Smooth muscle cell (in vitro differentiated cells): Measurements from ENCODE around the gene SH2D4B. TPM values are rescaled to one million over a fixed set of nuclear protein-coding genes. Genes with fewer than 3 reads are reported as not detected.

Experiments used
- DNase-seq: peaks from one replicate; lab custom pipeline; 2025; ENCODE audit not compliant: unreplicated experiment; lab: John Stamatoyannopoulos, UW
- H2AFZ ChIP-seq: fragments of 200-600 bp; sonication (generic); 2 replicates; pipeline ENCODE4 v1.6.0; 2016; ENCODE audit warnings: antibody characterized with exemption, low read depth, mild to moderate bottlenecking
- H3F3A ChIP-seq: fragments of 200-600 bp; sonication (generic); 2 replicates; pipeline ENCODE4 v1.6.0; 2017; ENCODE audit warnings: antibody characterized with exemption, low read depth
- H3K27ac ChIP-seq: fragments of 200-600 bp; sonication (generic); 2 replicates; pipeline ENCODE4 v1.5.1; 2016; ENCODE audit warnings: low read depth, mild to moderate bottlenecking
- H3K27me3 ChIP-seq: fragments of 200-600 bp; sonication (generic); 2 replicates; pipeline ENCODE4 v1.6.1; 2016; ENCODE audit warnings: low read depth, mild to moderate bottlenecking
- H3K36me3 ChIP-seq: fragments of 200-600 bp; sonication (generic); 2 replicates; pipeline ENCODE4 v1.5.1; 2016; ENCODE audit warnings: low read depth
- H3K4me1 ChIP-seq: fragments of 200-600 bp; sonication (generic); 2 replicates; pipeline ENCODE4 v1.5.1; 2016; ENCODE audit warnings: low read depth
- H3K4me2 ChIP-seq: fragments of 200-600 bp; sonication (generic); 2 replicates; pipeline ENCODE4 v1.6.0; 2016; ENCODE audit warnings: mild to moderate bottlenecking
- H3K4me3 ChIP-seq: fragments of 200-600 bp; sonication (generic); 2 replicates; pipeline ENCODE4 v1.5.1; 2016; ENCODE audit warnings: mild to moderate bottlenecking
- H3K79me2 ChIP-seq: fragments of 200-600 bp; sonication (generic); 2 replicates; pipeline ENCODE4 v1.6.0; 2016; ENCODE audit warnings: low read depth, mild to moderate bottlenecking
- H3K9ac ChIP-seq: fragments of 200-600 bp; sonication (generic); 2 replicates; pipeline ENCODE4 v1.6.0; 2016; ENCODE audit warnings: low read depth
- H3K9me3 ChIP-seq: fragments of 200-600 bp; sonication (generic); replicated peaks from 2 replicates; pipeline ENCODE4 v1.5.1; 2016; ENCODE audit warnings: low read depth
- H4K20me1 ChIP-seq: fragments of 200-600 bp; sonication (generic); 2 replicates; pipeline ENCODE4 v1.6.0; 2016; ENCODE audit warnings: low read depth
- WGBS: methylation state at CpG from one replicate; pipeline ENCODE4 v1.1.7; 2016; ENCODE audit warnings: low lambda C conversion rate; 5-methylcytosine and 5-hydroxymethylcytosine counted together
- polyA plus RNA-seq: library from polyadenylated mRNA; unstranded; fragments of >200 nt; fragmentation: Nextera tagmentation; extraction: Ambion mirVana; gene quantifications from 2 replicates; pipeline ENCODE4 v1.2.1, GENCODE V29; 2016
- total RNA-seq: library from RNA; depleted of rRNA; stranded (reverse); fragments of >200 nt; gene quantifications from 2 replicates; pipeline ENCODE4 v1.2.3, GENCODE V29; 2014
- TF ChIP-seq, protein P1 (sequence below): fragments of 200-600 bp; sonication (generic); IDR thresholded peaks from 2 replicates; pipeline ENCODE4 v1.5.1; 2017; ENCODE audit warnings: borderline replicate concordance, mild to moderate bottlenecking, antibody characterized with exemption; ENCODE audit not compliant: insufficient read depth, poor library complexity, severe bottlenecking

The SH2D4B gene
- total and polyA plus RNA-seq, 2 experiments from 2014 or later = 0.13 TPM; not detected in 1

DNA sequence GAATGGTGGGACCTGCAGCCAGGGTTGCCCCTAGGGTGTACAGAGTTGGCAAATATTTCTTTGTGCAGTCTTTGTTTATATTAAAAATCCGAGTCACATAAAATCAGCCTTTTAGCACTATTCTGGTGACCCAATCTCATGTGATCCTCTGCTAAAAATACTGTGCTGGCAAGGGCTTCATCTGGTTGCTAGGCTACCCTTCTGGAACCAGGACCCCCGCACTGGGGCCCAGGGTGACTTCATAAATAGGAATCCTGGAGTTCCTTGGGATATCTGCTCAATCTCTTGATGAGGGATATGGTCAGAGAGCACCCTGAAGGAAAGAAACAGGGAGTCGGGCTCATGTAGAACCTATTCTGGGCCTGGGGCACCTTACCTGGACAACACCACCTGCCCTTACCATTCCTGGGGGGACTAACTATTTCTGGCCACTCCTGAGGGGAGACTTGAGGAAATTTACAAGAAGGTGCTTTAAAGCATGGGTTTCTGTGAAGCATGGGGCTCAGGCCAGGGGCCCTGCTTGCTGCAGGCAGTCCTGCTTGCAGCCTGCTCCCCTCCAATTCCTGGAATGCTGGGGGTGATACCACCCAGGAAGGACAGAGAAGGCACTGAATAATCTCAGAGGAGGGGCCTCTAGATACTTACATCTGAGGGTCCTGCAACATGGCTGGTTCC lies 44.7 kb downstream of the SH2D4B start:
- Histone ChIP-seq H4K20me1 (no peaks in the 10 kb centered on the region), H3K9ac (no peak overlapping the region), H3K27ac (peak overlapping the region; percentile 42), H2AFZ (no peak overlapping the region), H3K4me3 (no peak overlapping the region), H3K36me3 (no peaks in the 10 kb centered on the region), H3K27me3 (no peaks in the 10 kb centered on the region), H3K4me2 (no peak overlapping the region), H3K4me1 (no peaks in the 10 kb centered on the region), H3K9me3 (no peaks in the 10 kb centered on the region), H3K79me2 (no peaks in the 10 kb centered on the region), H3F3A (no peaks in the 10 kb centered on the region)
- TF ChIP-seq, protein P1, sequence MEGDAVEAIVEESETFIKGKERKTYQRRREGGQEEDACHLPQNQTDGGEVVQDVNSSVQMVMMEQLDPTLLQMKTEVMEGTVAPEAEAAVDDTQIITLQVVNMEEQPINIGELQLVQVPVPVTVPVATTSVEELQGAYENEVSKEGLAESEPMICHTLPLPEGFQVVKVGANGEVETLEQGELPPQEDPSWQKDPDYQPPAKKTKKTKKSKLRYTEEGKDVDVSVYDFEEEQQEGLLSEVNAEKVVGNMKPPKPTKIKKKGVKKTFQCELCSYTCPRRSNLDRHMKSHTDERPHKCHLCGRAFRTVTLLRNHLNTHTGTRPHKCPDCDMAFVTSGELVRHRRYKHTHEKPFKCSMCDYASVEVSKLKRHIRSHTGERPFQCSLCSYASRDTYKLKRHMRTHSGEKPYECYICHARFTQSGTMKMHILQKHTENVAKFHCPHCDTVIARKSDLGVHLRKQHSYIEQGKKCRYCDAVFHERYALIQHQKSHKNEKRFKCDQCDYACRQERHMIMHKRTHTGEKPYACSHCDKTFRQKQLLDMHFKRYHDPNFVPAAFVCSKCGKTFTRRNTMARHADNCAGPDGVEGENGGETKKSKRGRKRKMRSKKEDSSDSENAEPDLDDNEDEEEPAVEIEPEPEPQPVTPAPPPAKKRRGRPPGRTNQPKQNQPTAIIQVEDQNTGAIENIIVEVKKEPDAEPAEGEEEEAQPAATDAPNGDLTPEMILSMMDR = no peak
- DNase-seq = no peak
- 55% methylated on average over 3 of the region's 3 CpGs for WGBS

DNA sequence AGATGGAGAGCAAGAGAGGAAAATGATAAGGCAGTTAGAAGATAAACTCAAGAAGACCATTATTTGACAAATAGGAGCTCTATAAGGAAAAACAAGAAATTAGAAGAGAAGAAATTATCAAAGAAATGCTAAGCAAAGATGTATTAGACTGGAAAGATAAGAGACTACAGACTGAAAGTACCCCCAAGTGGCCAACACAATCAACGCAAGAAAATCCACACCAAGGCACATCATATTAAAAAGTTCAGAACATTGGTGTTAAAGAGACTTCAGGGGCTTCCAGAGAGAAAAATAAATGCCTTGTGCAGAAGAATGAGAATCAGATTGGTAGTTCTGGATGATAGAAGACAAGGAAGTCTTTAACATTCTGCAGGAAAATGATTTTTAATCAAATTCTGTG lies 46.0 kb downstream of the SH2D4B start:
- no peaks in the 10 kb centered on the region for H3K4me1 ChIP-seq
- no peak overlapping the region for H3K4me3 ChIP-seq
- H3K79me2 ChIP-seq = no peaks in the 10 kb centered on the region
- no peak overlapping the region for H3K4me2 ChIP-seq
- no peak overlapping the region for H3K9ac ChIP-seq
- H2AFZ ChIP-seq = no peak overlapping the region
- H3K36me3 ChIP-seq = no peaks in the 10 kb centered on the region
- no peaks in the 10 kb centered on the region for H4K20me1 ChIP-seq
- TF ChIP-seq, protein P1 = no peak
- no peak for DNase-seq
- no peaks in the 10 kb centered on the region for H3K9me3 ChIP-seq
- H3K27me3 ChIP-seq = no peaks in the 10 kb centered on the region
- no peak overlapping the region for H3K27ac ChIP-seq
- 91% methylated on average over 1 of the region's 1 CpG for WGBS
- no peaks in the 10 kb centered on the region for H3F3A ChIP-seq

DNA sequence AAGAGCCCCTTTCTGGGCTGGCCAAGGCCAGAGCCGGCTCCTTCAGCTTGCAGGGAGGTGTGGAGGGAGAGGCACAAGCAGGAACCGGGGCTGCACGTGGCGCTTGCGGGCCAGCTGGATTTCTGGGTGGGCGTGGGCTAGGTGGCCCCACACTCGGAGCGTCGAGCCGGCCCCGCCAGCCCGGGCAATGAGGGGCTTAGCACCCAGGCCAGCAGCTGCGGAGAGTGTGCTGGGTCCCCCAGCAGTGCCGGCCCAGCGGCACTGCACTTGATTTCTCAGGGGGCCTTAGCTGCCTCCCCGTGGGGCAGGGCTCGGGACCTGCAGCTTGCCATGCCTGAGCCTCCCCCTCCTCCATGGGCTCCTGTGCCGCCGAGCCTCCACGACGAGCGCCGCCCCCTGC lies 48.1 kb downstream of the SH2D4B start:
- no peaks in the 10 kb centered on the region for H3K9me3 ChIP-seq
- H3F3A ChIP-seq = no peaks in the 10 kb centered on the region
- no peak overlapping the region for H3K27ac ChIP-seq
- H4K20me1 ChIP-seq = no peaks in the 10 kb centered on the region
- TF ChIP-seq, protein P1 = no peak
- 95% methylated on average over 23 of the region's 23 CpGs for WGBS
- H2AFZ ChIP-seq = no peak overlapping the region
- H3K27me3 ChIP-seq = no peaks in the 10 kb centered on the region
- H3K4me1 ChIP-seq = no peaks in the 10 kb centered on the region
- H3K9ac ChIP-seq = no peak overlapping the region
- no peaks in the 10 kb centered on the region for H3K36me3 ChIP-seq
- H3K4me2 ChIP-seq = no peak overlapping the region
- no peak for DNase-seq
- no peaks in the 10 kb centered on the region for H3K79me2 ChIP-seq
- no peak overlapping the region for H3K4me3 ChIP-seq

GRCh38 chr10:80588546-80588945 lies 50.8 kb downstream of the SH2D4B start:
- H3K36me3 ChIP-seq = no peaks in the 10 kb centered on the region
- no peak overlapping the region for H3K9ac ChIP-seq
- H3K79me2 ChIP-seq = no peaks in the 10 kb centered on the region
- H3K27me3 ChIP-seq = no peaks in the 10 kb centered on the region
- DNase-seq = no peak
- H3K4me3 ChIP-seq = no peak overlapping the region
- no peak overlapping the region for H3K4me2 ChIP-seq
- H2AFZ ChIP-seq = no peak overlapping the region
- H3K27ac ChIP-seq = no peak overlapping the region
- WGBS = 87% methylated on average over 10 of the region's 10 CpGs
- no peaks in the 10 kb centered on the region for H3K9me3 ChIP-seq
- H3K4me1 ChIP-seq = no peaks in the 10 kb centered on the region
- no peaks in the 10 kb centered on the region for H4K20me1 ChIP-seq
- no peaks in the 10 kb centered on the region for H3F3A ChIP-seq
- TF ChIP-seq, protein P1 = no peak
